Measurements from ENCODE around the gene GAREM1.
"Not testable (repeated sequence)": the region's sequence is repeated elsewhere in the genome, so short reads cannot be mapped to it uniquely, and the experiment has no call there.

Gene GAREM1

DNA sequence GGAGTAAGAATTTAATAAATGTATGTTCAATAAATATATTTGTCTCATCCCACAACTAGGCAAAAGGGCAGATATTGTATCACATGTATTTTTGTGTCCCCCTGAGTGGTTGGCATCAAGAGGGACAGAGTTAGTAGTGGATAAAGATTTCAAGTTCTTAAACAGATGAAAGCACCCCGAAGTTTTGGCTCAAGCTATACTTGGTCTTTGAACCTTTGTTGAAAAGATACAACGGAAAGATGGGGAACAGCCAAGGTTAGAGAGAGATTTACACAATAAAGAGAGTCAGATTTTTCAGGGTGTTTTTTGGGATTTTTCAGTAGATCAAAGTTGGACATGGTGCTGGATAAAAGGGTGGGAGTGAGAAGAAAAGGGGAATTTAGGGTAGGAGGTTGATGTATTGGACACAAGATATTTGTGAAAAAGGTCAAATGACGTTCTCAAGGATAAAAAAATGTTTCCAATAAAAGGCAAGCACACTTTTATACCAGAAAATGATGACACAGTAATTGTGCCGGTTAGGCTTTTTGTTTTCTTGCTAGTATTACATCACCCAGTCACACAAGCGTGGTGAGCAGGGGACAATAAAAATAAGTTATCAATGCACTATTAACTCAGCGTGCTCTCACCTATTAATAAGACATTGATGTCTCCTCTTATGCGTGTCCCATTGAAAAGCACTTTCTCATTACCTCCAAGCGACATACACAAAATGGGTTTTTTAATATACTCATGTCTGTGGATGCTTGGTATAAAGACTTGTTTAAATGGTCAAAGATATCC lies 221.3 kb downstream of the GAREM1 start:
- no peak for DNase-seq

DNA sequence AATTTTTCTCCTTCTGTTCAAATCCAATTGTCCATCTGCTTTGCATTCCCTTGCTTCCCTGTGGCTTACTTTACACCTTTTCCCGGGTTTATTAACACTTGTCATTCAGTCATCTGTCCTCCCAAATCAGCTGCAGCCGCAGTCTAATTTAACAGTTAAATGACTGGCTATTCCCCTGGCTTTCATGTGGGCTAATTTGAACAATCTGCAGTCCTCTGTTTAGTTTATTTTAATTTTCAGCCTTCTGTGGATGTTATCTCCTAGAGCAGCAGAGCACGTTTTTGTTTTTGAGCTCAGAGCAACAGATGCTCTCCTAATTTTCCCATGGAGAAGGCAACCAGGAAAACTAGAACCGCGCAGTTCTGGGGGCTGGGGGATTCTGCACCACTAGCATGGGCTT lies 225.8 kb downstream of the GAREM1 start:
- DNase-seq, result no peak

DNA sequence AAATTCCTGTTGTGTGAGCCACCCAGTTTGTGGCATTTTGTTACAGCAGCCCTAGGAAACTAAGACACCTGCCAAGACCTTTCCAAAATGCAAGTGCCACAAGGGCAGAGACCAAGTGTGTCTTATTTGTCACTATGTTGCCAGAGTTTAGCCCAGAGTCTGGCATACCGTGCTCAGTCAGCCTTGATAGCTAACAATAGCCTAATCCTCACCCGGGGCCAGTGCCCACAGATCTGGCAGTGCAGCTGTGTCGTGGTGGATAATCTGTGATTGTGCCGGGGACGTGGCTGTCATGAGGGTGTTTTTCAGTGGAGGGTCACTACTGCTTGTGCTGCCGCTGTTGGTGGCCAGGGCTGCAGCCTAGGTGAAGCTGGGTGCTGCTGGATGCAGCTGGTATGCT lies 227.3 kb downstream of the GAREM1 start:
- no peak for DNase-seq

DNA sequence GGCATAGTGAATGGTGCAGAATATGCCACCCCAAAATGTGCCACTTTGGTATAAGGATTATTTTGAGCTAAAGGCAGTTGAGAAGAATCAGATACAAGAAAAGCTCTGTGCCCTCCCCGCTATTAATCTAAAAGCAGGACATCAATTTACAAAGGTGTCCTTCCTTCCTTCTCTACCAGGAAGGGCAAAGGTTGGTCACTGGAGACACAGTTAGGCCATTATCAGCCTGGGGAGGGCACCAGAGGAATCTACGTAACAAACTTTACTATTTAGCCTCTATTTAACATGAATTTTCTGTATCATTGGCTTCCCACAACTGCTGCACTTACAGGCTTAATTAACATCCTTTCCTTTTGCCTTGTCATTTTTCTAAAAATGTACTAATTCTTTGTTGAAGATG lies 228.3 kb downstream of the GAREM1 start:
- DNase-seq, result no peak

DNA sequence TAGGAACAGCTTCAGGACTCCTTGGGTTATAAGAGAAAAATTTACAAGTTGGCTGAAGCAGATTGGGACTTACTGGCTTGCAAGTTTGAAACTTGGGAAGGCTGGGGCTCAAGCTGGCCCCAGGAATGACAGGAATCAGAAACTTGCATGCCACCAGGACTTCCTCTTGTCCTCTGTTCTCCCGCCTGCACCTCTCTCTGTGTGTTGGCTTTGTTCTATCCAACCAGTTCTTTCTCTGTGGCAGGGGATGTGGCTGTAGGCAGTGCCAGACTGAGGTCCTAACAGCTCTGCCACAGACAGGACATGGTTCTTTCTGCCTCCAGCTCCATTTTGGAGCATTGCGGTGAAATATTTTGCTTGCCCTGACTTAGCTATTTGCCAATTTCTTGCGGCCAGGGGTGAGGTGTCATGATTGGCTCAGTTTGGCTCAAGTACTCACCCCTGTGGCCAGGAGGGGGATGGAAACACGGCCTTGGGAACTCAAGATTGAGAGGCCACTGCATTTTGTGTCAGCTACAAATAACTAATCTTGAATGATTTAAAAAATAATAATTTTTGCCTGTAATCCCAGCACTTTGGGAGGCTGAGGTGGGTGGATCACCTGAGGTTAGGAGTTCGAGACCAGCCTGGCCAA lies 231.9 kb downstream of the GAREM1 start:
- DNase-seq, result no peak

DNA sequence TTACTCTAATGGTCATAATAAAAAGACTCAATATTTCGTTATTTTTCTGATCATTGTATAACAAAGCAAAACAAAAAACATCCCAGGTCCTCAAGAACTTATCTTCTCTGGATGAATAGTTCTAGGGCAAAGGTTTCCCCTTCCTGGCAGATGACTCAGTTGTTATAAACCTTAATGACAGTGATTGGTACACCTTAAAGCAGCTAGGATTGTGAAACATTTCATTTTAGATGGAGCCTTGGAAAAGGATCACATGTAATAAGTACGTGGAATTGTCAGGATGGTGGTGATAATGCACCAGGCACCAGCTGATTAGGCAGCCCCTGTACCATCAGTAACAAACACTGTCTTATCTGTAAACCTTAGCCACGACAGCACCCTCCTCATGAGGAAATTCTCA lies 233.6 kb downstream of the GAREM1 start:
- no peak for DNase-seq

DNA sequence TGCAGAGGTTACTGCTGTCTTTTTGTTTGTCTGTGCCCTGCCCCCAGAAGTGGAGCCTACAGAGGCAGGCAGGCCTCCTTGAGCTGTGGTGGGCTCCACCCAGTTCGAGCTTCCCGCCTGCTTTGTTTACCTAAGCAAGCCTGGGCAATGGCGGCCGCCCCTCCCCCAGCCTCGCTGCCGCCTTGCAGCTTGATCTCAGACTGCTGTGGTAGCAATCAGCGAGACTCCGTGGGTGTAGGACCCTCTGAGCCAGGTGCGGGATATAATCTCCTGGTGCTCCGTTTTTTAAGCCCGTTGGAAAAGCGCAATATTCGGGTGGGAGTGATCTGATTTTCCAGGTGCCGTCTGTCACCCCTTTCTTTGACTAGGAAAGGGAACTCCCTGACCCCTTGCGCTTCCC lies 237.3 kb downstream of the GAREM1 start:
- DNase-seq, result not testable (repeated sequence)

DNA sequence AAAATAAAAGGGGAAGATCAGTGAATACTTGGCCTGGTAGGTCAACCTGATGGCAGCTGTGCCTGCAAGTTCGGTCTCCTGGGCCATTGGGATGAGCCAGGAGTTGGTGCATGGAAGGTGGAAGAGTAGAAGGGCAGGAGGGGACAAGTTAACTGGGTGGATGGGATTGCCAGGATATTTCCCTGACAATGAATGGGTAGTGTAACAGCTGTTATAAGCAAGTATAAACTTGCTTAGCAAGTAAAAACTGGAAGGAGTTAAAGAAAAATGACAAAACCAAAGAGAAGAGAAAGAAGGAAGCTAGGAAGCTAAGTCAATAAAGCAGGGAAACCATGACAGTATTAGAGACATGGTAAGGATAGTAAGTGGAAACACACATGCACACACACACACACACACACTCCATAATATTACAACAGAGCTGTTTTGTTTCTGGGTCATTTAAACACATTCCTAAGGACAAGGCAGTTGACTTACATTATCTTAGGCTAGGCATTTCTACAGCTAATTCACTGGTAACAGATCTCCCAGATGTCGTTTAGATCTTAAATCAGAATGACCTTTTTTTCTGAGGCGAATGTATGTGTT lies 251.2 kb downstream of the GAREM1 start:
- DNase-seq, result no peak

DNA sequence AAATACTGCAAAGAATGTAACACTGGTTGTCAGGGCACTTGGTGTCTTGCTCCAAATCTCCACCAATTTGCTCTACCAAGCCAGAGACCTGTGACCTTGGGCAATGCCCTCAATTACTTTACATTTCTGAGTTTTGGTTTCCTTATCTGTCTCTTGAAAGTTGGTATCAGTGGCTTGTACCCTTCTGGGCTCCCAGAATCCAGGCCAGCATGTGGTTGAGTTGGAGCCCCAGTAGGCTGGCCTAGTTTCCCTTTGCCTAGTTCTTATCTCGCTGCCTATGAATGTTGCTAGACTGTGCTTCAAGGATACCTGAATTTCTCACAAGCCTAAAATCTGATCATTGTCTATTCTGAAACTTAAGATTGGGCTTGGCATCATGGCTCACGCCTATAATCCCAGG lies 254.3 kb downstream of the GAREM1 start:
- DNase-seq, result no peak

DNA sequence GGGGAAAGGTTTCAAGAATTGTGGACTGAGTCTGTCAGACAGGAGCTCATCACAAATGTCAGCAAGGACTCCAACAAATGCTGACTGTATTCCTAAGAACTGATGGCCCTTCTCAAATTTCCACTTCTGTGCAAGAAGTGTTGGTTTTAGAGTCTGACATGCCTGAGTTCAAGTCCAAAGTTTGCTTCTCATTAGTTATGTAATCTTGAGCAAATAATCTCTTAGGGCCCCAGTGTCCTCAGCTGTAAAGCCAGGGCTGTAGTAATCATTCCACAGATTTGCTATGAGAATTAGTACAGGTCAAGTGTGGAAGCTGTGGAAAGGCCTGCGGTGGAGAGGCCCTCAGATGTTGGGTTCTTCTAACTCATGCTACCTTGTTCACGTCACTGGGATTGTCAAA lies 257.0 kb downstream of the GAREM1 start:
- DNase-seq, result no peak

Measured in NCI-H2081 treated with DMSO at 0.1 percent for 48 hours (cell line).